Measurements from ENCODE around the gene ELP4.
"Not testable (repeated sequence)": the region's sequence is repeated elsewhere in the genome, so short reads cannot be mapped to it uniquely, and the experiment has no call there.

The ELP4 gene

DNA sequence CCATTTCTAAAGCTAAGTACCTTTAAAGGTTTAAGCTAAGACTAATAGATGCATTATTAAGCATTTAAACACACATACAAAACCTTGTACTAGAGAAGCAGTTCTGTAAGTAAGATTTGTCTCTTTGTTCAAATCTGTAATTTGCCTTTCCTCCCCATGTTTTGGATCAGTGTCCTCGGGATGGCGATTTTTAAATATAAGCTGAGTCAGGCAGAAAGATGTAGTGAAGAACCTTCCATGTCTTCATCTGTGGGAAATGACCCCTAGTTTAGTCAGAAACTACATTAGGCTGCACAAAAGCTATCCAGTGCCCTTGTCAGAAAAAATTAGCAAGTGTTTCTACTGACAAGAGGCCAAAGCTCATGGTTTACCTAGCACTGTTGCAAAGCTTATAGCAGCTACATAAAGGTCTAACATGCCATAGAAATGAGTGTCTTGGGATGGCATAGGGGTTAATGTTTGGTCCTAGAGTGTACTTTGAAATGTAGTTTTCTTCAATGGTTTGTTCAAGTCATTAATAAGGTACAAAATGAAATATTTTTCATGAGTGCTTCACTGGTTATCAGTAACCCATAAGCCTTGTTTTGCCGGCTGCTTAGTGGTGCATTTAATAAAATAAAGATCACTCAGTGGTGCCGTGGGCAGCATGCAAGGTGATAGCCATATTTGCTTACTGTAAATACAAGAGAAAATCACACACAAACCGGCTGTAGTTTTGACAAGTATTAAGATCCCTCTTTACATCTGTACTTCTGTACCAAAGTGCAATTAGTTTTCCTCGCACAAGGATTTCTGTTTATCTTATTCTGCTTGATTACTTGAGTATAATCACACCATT lies 139.8 kb downstream of the ELP4 start:
- DNase-seq, result peak; percentile 51

DNA sequence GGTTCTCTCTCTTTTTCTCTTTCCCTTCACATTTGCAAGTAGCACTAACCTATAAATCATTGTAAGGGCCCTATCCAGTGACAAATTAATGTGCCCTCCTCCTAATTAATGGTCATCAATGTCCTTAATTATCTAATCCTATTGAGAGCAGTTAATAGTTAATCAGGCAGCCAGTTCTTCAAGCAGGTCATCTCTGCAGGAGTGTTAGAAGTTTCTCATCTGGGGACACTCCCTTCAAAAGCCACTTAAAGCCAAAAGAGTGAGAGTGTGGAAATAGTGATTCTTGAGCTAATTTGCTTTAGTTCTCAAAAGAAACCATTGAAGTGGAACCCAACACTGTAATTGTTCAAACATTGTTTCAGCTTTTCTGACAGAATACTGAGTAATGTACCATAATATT lies 141.6 kb downstream of the ELP4 start:
- DNase-seq, result no peak

DNA sequence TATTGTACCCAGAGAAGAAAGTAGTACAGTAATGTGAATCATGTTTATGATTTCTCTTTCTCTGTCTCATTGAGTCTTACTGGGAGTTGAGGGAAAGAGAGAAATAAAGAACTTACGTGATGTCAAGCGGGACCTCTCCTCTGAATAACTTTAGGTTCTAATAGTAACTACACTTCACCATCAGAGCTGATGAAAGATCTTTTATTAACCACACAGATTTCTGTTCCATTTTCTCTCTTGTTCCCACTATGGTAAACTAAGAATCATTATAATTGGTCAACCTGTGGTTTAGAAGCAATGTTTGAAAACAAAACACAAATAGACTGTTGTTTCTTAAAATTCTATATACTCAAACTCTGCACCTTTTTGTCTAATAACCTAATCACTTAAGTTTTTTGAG lies 142.3 kb downstream of the ELP4 start:
- DNase-seq, result no peak

DNA sequence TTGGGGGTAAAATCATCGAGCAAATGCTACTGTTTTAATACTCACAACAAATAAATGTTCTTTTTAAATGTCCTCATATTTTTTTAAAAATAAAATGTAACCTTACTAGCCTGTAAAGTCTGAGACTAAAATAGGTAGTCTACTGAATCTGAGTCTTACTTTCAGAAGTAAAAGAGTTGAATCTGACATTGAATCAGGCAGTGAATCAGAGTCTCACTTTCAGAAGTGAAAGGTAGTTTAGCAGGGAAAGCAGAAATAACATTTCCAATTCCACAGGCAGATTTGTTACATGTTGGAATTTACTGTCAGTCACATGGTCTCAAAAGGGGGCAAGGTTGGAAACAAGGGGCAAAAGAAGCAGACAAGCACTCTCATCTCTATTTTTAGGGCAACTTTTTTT lies 143.0 kb downstream of the ELP4 start:
- no peak for DNase-seq

DNA sequence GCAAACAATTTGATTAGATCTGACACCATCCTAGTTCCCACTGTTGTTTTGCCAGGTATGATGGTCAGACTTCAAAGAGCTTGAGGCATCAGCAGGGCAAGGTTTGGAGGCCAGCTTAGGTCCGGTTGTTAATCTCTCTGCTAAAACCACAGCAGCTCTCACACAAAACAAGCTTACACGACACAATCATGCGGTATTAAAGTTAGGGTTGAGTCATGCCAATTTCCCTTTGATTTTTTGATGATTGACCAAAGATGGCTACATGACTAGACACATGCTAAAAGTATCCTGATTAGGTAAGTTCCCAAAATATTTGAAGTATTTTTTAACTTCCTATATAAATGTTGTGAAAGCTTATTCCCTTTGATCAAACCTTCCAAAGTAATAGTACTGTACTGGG lies 145.9 kb downstream of the ELP4 start:
- DNase-seq, result no peak

DNA sequence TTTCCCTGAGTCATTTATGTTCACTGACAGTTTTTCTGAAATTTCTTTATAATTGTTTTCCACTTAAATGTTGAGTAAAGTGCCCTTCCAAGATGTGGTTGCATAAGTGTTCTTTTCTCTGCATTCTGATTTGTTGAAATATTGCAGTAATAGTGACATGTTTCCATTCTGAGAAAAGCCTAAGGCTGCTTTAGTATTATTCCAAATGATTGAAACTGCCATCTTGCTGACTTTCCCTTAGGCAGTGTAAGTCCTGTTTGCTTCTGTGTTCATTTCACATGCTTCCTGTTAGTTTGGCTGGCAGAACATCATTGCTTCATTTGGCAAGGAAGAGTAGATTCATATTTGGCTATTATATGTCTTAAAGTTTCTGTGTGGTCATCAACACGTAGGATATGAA lies 146.5 kb downstream of the ELP4 start:
- no peak for DNase-seq

DNA sequence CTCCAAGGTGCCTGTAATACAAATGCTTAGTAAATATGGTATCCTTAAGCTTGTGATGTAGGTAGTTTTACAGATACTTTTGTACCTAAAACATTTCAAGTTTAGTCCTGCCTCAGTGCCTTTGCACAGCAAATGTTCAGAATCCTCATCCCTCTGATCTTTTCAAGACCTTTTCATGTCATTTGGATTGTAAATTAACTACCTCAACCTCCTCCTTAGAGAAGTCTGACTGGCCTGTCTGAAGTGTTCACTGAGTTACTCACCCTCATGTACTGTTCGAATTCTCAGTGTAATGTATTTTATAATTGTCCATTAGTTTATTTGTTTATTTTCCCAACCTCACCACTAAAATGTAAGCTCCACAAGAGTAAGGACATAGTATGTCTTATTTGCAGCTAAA lies 147.5 kb downstream of the ELP4 start:
- no peak for DNase-seq

DNA sequence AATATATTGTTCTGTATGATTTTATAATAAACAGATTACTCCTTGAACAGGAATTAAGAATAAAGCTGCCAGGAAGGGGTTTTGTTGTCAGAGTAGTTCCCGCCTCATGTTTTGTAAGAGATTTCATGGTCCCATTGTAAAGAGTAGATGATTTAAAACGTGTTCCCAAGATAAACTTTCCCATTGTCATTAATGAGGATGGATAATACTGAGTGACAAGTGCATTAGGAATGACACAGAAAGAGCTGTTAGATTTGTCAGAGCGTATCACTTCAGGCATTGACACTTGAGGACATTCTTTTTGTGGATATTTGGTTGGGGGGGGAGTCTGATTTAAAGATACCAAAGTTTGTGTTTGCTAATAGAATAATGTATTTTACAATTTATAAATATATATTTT lies 154.6 kb downstream of the ELP4 start:
- DNase-seq, result no peak

DNA sequence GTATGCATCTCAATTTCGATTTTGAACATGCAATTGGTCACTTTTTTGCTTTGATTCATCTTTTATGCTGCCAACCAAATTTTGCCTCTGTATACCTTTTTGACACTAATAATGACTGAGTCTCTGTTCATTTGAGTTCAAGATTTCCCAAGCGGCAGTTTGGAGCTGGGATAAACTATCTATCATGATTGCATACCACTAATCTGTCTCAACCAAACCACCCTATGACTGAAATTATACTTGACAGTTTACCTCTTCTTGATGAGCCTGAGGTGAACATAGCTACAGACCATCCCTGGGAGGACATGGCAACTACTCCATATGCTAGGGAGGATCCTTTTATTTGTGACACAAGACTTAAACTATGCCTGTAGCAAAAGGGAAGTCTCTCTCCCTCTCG lies 155.4 kb downstream of the ELP4 start:
- no peak for DNase-seq

DNA sequence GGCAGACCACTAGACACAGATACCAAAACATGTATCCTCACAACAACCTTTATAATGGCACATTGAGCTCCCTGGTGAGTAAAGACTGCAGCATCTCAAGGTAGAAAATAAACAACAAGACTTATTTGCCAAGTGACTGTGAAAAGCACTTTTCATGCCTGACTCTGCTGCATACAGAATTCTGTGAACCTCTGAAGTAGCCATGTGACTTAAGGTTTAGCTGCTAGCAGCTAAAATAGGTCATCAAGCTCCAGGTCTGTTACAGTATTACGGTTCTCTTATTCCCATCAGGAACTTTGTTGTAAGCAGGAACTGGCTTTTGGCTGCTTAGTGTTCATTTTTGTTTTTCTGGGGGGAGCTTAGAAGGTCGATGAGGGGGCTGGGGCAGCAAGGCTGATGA lies 162.1 kb downstream of the ELP4 start:
- peak; percentile 56 for DNase-seq

- not testable (repeated sequence) for DNase-seq
These were observed 163.5 kb downstream of the ELP4 start for GRCh38 chr11:31673108-31673507.

DNA sequence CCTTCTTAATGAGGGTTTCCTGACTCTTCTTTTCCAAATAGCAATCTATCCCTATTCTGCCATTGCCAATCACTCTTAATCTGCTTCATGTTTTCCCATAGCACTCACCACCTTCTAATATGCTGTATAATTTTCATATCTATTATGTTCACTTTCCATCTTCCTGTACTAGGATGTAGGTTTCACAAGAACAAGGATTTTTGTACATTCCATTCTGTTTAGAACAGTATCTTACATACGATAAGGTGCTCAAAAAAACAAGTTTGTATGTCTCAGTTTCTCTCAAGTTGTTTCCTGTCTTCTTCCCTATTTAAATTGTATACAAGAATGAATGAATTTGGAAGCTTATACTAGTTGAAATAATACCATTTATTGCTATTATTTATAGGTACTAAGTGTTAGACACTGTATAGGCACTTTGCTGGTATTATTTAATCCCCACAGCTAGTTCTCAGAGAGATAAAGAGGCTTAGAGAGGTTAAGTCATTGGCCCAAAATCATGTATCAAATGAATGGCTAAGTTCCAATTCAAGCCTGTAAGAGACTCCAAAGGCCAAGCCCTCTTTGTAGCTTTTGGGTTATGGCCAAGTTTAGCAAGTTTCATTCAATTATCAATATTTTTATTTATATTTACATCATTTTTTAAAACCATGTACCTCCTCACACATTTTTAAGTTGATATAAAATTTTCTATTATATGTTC lies 166.9 kb downstream of the ELP4 start:
- DNase-seq, result no peak

DNA sequence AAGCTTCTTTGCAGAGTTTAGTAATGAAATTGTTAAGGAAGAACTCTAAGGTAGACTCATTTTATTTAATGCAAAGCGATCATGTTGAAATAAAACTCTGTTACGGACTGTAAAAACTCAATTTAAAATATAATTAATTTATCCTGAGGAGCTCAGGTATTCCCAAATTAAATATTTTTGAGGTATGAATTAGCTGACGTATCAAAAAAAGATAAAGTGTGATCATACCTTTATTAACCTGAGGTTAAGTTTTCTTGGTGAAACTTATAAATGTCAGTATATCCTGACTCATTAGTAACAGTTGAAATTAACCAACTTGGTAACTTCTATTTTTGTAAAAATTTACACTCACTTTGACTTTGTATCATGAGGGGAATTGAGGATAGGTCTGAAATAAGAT lies 171.2 kb downstream of the ELP4 start:
- DNase-seq, result no peak

- no peak for DNase-seq
These were observed 177.7 kb downstream of the ELP4 start for GRCh38 chr11:31687256-31687655.

DNA sequence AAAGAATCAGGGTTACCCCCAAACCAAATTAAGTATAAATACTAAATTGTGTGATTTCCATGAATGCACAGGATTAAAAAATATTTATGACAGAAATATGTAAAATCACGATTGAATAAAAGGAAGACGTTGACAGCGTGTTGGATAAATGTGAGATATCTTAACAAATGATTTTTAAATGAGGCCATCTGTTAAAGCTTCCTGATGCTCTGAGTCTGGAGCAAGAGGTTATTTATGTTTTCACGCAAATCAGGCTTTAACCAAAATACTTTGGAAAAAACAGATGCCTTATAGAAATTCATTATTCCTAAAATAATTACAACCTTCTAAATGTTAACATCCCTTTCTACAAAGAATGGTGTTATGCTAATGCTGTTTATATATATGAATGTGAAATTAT lies 178.3 kb downstream of the ELP4 start:
- DNase-seq, result peak; percentile 67

GRCh38 chr11:31689559-31689958 lies 180.0 kb downstream of the ELP4 start:
- peak; percentile 91 for DNase-seq

- DNase-seq, result peak; percentile 99
These were observed 180.5 kb downstream of the ELP4 start for GRCh38 chr11:31690041-31690440.

GRCh38 chr11:31690516-31690915 lies 180.9 kb downstream of the ELP4 start:
- DNase-seq, result peak; percentile 74

DNA sequence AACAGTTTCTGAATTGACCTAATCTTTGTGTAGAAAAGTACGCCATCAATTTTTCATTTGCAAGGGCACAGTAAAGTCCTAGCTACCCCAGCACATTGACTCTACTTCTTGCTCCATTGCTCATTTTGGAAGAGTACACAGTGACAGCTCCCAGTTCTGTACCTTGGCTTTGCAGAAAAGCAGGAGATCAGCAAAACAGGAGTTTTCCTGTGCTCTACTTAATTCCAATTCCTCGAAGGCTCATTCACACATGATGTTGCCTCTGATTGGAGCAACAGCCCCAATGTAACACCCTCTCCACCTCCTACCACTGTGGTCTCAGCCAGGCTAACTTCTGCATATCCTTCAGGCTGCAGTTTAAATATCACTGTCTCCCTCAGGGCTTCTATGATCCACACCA lies 182.9 kb downstream of the ELP4 start:
- DNase-seq, result no peak

- not testable (repeated sequence) for DNase-seq
These were observed 187.5 kb downstream of the ELP4 start for GRCh38 chr11:31697049-31697448.

DNA sequence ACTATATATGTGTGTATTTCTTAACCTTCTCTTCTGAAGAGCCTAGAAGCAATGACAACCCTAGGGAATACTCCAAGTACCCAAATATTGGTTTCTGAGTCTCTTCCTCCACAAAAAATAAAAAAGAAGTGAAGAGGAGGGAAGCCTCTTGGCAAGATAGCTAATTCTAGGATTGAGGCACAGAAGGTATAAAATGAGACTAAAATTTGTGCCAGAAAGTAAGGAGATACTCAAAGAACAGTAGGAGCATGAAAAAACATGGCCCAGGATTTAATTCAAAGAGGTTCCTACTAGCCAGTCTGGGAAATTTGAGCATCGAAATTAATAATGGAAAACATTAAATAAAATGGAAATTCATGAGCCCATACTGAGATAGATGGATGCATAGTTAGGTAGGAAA lies 189.5 kb downstream of the ELP4 start:
- DNase-seq, result peak; percentile 46

DNA sequence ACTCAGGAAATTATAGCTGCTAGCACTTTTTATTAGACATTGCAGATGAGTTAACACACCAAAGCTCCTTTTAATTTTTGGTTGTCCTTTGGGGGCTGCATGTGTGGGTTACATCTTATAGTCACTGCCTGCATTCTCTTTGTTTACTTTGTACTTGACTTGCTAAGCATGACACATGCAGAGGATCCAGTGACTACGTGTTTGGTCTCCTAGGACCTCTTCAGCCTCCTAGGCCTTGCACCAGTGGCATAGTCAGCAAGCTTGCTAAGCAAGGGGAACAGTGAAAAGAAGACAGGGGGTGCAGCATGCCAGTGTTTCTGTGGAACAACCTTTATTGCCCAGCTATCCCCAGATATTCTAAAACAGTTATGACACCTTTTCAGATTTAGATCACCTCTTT lies 193.4 kb downstream of the ELP4 start:
- DNase-seq, result peak; percentile 82

GRCh38 chr11:31706357-31706756 lies 196.8 kb downstream of the ELP4 start:
- DNase-seq, result no peak

DNA sequence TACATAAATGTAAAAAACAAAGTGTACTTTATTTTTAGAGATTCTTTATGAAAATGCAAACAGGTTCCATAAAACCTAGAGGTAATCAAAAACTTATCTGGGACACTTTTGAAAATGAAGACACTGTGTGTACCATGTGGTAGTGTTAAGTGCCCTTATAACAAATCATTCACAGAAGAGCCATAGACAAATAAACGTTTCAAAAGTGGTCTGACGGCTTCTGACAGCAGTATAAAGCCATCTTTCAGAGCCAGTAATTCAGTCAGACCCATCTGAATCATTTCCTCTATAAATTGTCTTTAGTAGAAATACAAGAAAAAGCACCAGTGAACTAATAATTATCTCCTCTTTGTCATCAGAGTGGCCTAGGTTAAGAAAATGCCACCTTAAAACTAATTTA lies 201.6 kb downstream of the ELP4 start:
- DNase-seq, result no peak

DNA sequence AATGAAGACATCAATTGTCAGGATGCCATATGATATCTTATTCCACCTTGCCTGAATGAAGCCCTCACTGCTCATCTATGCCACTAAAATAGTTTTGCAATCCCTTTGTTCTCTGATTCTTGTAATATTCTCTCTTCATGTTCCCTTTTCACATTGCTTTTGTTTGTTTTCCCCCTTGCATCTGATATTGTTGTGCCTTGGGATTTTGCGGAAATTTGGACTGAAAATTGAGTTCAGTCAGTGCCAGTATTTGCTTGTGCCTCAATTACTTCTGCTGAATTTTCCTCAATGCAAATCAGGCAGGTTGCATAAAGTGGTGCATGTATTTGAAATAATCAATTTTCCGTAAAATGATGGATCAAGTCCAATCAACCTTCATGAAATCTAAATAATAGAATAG lies 203.3 kb downstream of the ELP4 start:
- DNase-seq, result peak; percentile 74
